HepG2 (cell line): ENCODE data around the gene NEURL1B. TPM values are rescaled to one million over a fixed set of nuclear protein-coding genes. Genes with fewer than 3 reads are reported as not detected.

Source experiments
- ATAC-seq: fragments of 200-7000 bp; cut with Tn5 transposase; 3 replicates; pipeline ENCODE4 v1.9.1; 2020; ENCODE audit warnings: mild to moderate bottlenecking, moderate library complexity
- BruUV-seq: library from RNA; stranded (reverse); fragments of 400-500 nt; replicated peaks from 2 replicates; lab custom pipeline; 2021; lab: Mats Ljungman, UMichigan
- CTCF ChIA-PET: fragments of 300-600 bp; formaldehyde crosslinking; extraction: SDS; loops from one replicate; lab custom pipeline; 2021; ENCODE audit warnings: low total read pairs, inconsistent platforms, low intra/inter-chr PET ratio; lab: Yijun Ruan, JAX
- POLR2A ChIA-PET: fragments of 350-600 bp; sonication (Branson Sonifier 250); formaldehyde crosslinking; loops from one replicate; lab custom pipeline; 2020; ENCODE audit warnings: antibody characterized with exemption, inconsistent platforms; lab: Yijun Ruan, JAX
- DNase-seq: peaks from one replicate; pipeline ENCODE4 v3.0.0-alpha.2; 2015; ENCODE audit warnings: low spot score
- FAIRE-seq: peaks from 3 replicates; lab custom pipeline; 2011; peaks lifted over from hg19 to GRCh38; lab: Jason Lieb, UNC
- H2AFZ ChIP-seq: one replicate; pipeline ENCODE4 v1.6.1; 2011; ENCODE audit warnings: low read length, inconsistent platforms
- H3K27ac ChIP-seq: fragments of 300-600 bp; 3 replicates; pipeline ENCODE4 v1.8.0; 2011; ENCODE audit warnings: mixed run types, mild to moderate bottlenecking, mixed read lengths, low read length, inconsistent platforms; ENCODE audit not compliant: insufficient read depth; ENCODE audit errors: extremely low read length
- H3K27me3 ChIP-seq, 2 experiments: fragments of 200-600 bp in 1 of 2; 2 replicates in 1 of 2; 3 replicates in 1 of 2; pipeline versions ENCODE4 v1.6.0 to v1.8.0; 2011; ENCODE audit warnings: low read length in 2 of 2, mild to moderate bottlenecking in 2 of 2, moderate library complexity in 2 of 2, inconsistent platforms in 1 of 2; ENCODE audit not compliant: insufficient read depth in 2 of 2, control insufficient read depth in 1 of 2
- H3K36me3 ChIP-seq, 2 experiments: fragments of 200-600 bp in 1 of 2; replicated peaks in 1 of 2; 2 replicates in 1 of 2; 3 replicates in 1 of 2; pipeline versions ENCODE4 v1.5.1 to v1.8.0; 2011; ENCODE audit warnings: low read length in 2 of 2, inconsistent platforms in 1 of 2; ENCODE audit not compliant: insufficient read depth in 2 of 2, control insufficient read depth in 1 of 2
- H3K4me1 ChIP-seq: 2 replicates; pipeline ENCODE4 v1.5.1; 2012; ENCODE audit warnings: low read length, inconsistent platforms; ENCODE audit not compliant: insufficient read depth
- H3K4me2 ChIP-seq: 2 replicates; pipeline ENCODE4 v1.6.0; 2011; ENCODE audit warnings: low read depth, low read length, inconsistent platforms
- H3K4me3 ChIP-seq, 3 experiments: fragments of 200-600 bp in 1 of 3; sonication (generic), shearing (Covaris generic) in 1 of 3; replicated peaks in 1 of 3; 2 replicates each; pipeline ENCODE4 v1.5.1; 2011 to 2016; ENCODE audit warnings: low read length in 3 of 3, inconsistent platforms in 2 of 3, low read depth in 2 of 3, mild to moderate bottlenecking in 2 of 3, control low read depth in 1 of 3, mixed read lengths in 1 of 3; ENCODE audit not compliant: insufficient read depth in 1 of 3
- H3K79me2 ChIP-seq: one replicate; pipeline ENCODE4 v1.6.1; 2011; ENCODE audit warnings: low read length, inconsistent platforms; ENCODE audit not compliant: insufficient read depth
- H3K9ac ChIP-seq: 2 replicates; pipeline ENCODE4 v1.6.0; 2011; ENCODE audit warnings: mild to moderate bottlenecking, low read depth, low read length, inconsistent platforms; ENCODE audit not compliant: insufficient read depth
- H3K9me3 ChIP-seq: 2 replicates; pipeline ENCODE4 v1.5.1; 2012; ENCODE audit warnings: mild to moderate bottlenecking, low read length
- H4K20me1 ChIP-seq: 2 replicates; pipeline ENCODE4 v1.6.0; 2011; ENCODE audit warnings: inconsistent platforms, mild to moderate bottlenecking, low read length, moderate library complexity; ENCODE audit not compliant: insufficient read depth
- AGO1 ChIP-seq: fragments of 200-400 bp; formaldehyde crosslinking; IDR thresholded peaks from 2 replicates; pipeline ENCODE4 v1.6.1; 2017; ENCODE audit warnings: mild to moderate bottlenecking, low read depth, low read length, moderate library complexity; ENCODE audit not compliant: poor library complexity, severe bottlenecking
- ATF2 ChIP-seq: sonication (generic); formaldehyde crosslinking; IDR thresholded peaks from 2 replicates; pipeline ENCODE4 v1.4.0; 2020; ENCODE audit warnings: missing genetic modification reagents
- FOXO4 ChIP-seq: sonication (generic); formaldehyde crosslinking; conservative IDR thresholded peaks from 2 replicates; pipeline ENCODE4 v1.8.1; 2023; ENCODE audit warnings: missing genetic modification reagents
- HDAC2 ChIP-seq: sonication (generic); formaldehyde crosslinking; IDR thresholded peaks from 2 replicates; pipeline ENCODE4 v1.4.0; 2020; ENCODE audit warnings: missing genetic modification reagents
- IKZF1 ChIP-seq: fragments of 450-650 bp; IDR thresholded peaks from 2 replicates; pipeline ENCODE4 v1.7.1; 2016
- KDM5B ChIP-seq: sonication (generic); formaldehyde crosslinking; IDR thresholded peaks from 2 replicates; pipeline ENCODE4 v1.4.0; 2020; ENCODE audit warnings: missing genetic modification reagents, mild to moderate bottlenecking, borderline replicate concordance
- KLF9 ChIP-seq: IDR thresholded peaks from 2 replicates; pipeline ENCODE4 v1.6.1; 2016; ENCODE audit warnings: low read depth
- SMARCC2 ChIP-seq: fragments of 450-650 bp; IDR thresholded peaks from 2 replicates; pipeline ENCODE4 v1.6.1; 2017; ENCODE audit warnings: antibody characterized with exemption, mild to moderate bottlenecking
- ZNF264 ChIP-seq: sonication (generic); formaldehyde crosslinking; IDR thresholded peaks from 2 replicates; pipeline ENCODE4 v1.4.0; 2020; ENCODE audit warnings: missing genetic modification reagents
- ZNF275 ChIP-seq: sonication (generic); formaldehyde crosslinking; IDR thresholded peaks from 2 replicates; pipeline ENCODE4 v1.8.0; 2022; ENCODE audit warnings: missing genetic modification reagents, mild to moderate bottlenecking, inconsistent platforms, borderline replicate concordance
- ZNF543 ChIP-seq: sonication (generic); formaldehyde crosslinking; IDR thresholded peaks from 2 replicates; pipeline ENCODE4 v1.4.0; 2020; ENCODE audit warnings: mild to moderate bottlenecking, missing genetic modification reagents
- ZNF570 ChIP-seq: sonication (generic); formaldehyde crosslinking; IDR thresholded peaks from 2 replicates; pipeline ENCODE4 v1.4.0; 2020; ENCODE audit warnings: mild to moderate bottlenecking, missing genetic modification reagents, borderline replicate concordance
- ZNF589 ChIP-seq: sonication (generic); formaldehyde crosslinking; conservative IDR thresholded peaks from 2 replicates; pipeline ENCODE4 v1.8.0; 2022; ENCODE audit warnings: mild to moderate bottlenecking, moderate library complexity, missing genetic modification reagents
- WGBS: methylation state at CpG from one replicate; pipeline ENCODE4 v1.1.6; 2017; ENCODE audit warnings: low lambda C conversion rate; 5-methylcytosine and 5-hydroxymethylcytosine counted together
- in situ Hi-C: cut with HindIII; loops from 2 replicates; pipeline ENCODE4 v1.10.0; 2017; ENCODE audit warnings: low pct_unique_long_range_greater_than_20kb; ENCODE audit not compliant: extremely low pct_ligation_motif_present
- intact Hi-C: fragments of 100-400 bp; cut with micrococcal nuclease; formaldehyde crosslinking; loops from one replicate; pipeline ENCODE4 v1.10.0; 2022; ENCODE audit not compliant: unreplicated experiment
- polyA plus RNA-seq, 8 experiments: library from polyadenylated mRNA; depleted of rRNA in 3 of 8; stranded (reverse) in 7 of 8; unstranded in 1 of 8; fragments of >200 nt; fragmentation: Illumina TruSeq in 4 of 8; extraction: Trizol in 4 of 8; gene quantifications; 2 replicates each; pipeline versions ENCODE4 v1.2.1 to v1.2.3, GENCODE V29; 2011 to 2016; ENCODE audit warnings: low read depth in 4 of 8, missing spikeins in 1 of 8, mixed read lengths in 1 of 8; ENCODE audit not compliant: insufficient read depth in 1 of 8
- total RNA-seq, 5 experiments: library from RNA; depleted of rRNA; stranded (reverse); fragments of >200 nt; fragmentation: Illumina TruSeq; extraction: Trizol; gene quantifications; 2 replicates each; pipeline ENCODE4 v1.2.3, GENCODE V29; 2016; ENCODE audit warnings: low read depth in 1 of 5

NEURL1B gene
- total and polyA plus RNA-seq, 2 of the 13 experiments (the other 11 are each of a cell fraction or from before 2014, with no cell fraction given): 0.09 to 0.13 TPM

- peaks cover 4 to 16% of the 10 kb centered on the region in 2 experiments; a peak in 3 of 5 replicates for H3K27me3 ChIP-seq
- in situ Hi-C loops: loop anchor here (25.0 kb wide), 1 partner anchor 419 kb away; the partner anchor contains the start of gene BNIP1
- no peaks in the 10 kb centered on the region for H3K36me3 ChIP-seq
- H3K4me2 ChIP-seq: no peak overlapping the region
- TF ChIP-seq KLF9 (CRISPR knock-in tag) (no peak), IKZF1 (0 out of 2 replicates have a peak, but pooled peaks have one; percentile 9)
- FAIRE-seq: no peak
- H3K9ac ChIP-seq: no peak overlapping the region
- no peak overlapping the region for H3K27ac ChIP-seq
- ChIA-PET POLR2A (no interaction called here), CTCF (no interaction called here)
- no peaks in the 10 kb centered on the region for H4K20me1 ChIP-seq
- no peaks in the 10 kb centered on the region for H3K9me3 ChIP-seq
- WGBS: 7% methylated on average over 3 of the region's 3 CpGs
- no peak for ATAC-seq
- no peak for DNase-seq
- no TSS peak for BruUV-seq
- H3K4me1 ChIP-seq: peaks cover 65% of the 10 kb centered on the region
- H3K4me3 ChIP-seq: no peak overlapping the region
- no peak overlapping the region for H2AFZ ChIP-seq
- no peaks in the 10 kb centered on the region for H3K79me2 ChIP-seq
- intact Hi-C loops: loop anchor here (10.0 kb wide), 1 partner anchor 426 kb away; the partner anchor contains the start of gene BNIP1
Measured at GRCh38 chr5:172718527-172719114, 77.6 kb downstream of the NEURL1B start.

- no TSS peak for BruUV-seq
- Histone ChIP-seq H2AFZ (no peak overlapping the region), H3K79me2 (no peaks in the 10 kb centered on the region), H3K9ac (no peak overlapping the region), H3K9me3 (no peaks in the 10 kb centered on the region), H3K4me1 (peaks cover 64% of the 10 kb centered on the region), H4K20me1 (no peaks in the 10 kb centered on the region), H3K36me3 (no peaks in the 10 kb centered on the region), H3K27ac (no peak overlapping the region), H3K4me3 (no peak overlapping the region), H3K4me2 (no peak overlapping the region), H3K27me3 (peaks cover 4 to 16% of the 10 kb centered on the region in 2 experiments; a peak in 3 of 5 replicates)
- no peak for ATAC-seq
- ChIA-PET POLR2A (interaction anchor here (1.9 kb wide), 1 partner anchor 52 kb away, joined by 6 read pairs; the partner anchor contains the start of gene DUSP1), CTCF (no interaction called here)
- WGBS: 22% methylated on average over 3 of the region's 4 CpGs
- intact Hi-C loops: loop anchor here (10.0 kb wide), 1 partner anchor 426 kb away; the partner anchor contains the start of gene BNIP1
- in situ Hi-C loops: loop anchor here (25.0 kb wide), 1 partner anchor 418 kb away; the partner anchor contains the start of gene BNIP1
- no peak for TF ChIP-seq SMARCC2
- no peak for TF ChIP-seq ZNF589 (CRISPR knock-in tag)
- no peak for TF ChIP-seq ZNF570 (CRISPR knock-in tag)
- no peak for TF ChIP-seq AGO1
- no peak for TF ChIP-seq ATF2 (CRISPR knock-in tag)
- no peak for TF ChIP-seq HDAC2 (CRISPR knock-in tag)
- no peak for TF ChIP-seq ZNF275 (CRISPR knock-in tag)
- TF ChIP-seq ZNF264 (CRISPR knock-in tag): no peak
- TF ChIP-seq KDM5B: no peak
- no peak for TF ChIP-seq ZNF543 (CRISPR knock-in tag)
- no peak for TF ChIP-seq FOXO4 (CRISPR knock-in tag)
- FAIRE-seq: no peak
- no peak for DNase-seq
Measured at GRCh38 chr5:172719211-172719610, 78.1 kb downstream of the NEURL1B start.
